ENCODE results near the gene MYOM1.

MYOM1 gene

DNA sequence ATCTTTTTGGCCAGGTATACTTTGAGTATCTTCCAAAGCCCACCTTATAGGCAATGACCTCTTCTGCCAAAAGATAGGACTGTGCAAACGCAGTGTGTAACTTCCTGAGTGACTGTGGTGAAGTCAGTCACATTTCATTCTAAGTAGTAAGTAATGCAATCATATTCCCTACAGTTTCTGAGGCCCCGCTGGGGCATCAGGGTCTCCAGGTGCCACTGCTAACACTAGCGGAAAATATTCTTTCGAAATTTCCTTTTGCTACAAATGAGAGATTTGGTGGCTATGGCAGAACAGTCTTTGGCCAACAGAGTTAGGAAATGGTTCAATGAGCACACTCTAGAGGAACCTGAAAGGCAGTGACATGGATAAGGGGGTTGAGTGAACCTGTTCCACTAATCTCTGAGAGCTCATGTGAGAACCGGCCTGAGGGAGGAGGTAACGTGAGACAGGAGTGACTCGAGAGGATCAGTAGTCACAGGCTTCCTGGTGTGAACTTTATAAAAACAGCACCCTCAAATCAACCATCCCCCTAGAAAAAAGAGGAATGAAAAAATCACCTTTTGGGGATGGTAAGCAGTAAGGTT, 104.2 kb downstream of the MYOM1 start:
- DNase-seq (ENCODE audit: low read depth), result no peak
- no peak overlapping the region for H3K4me3 ChIP-seq (ENCODE audit: control insufficient read depth, low read depth, low read length)
- TF ChIP-seq, protein P1, sequence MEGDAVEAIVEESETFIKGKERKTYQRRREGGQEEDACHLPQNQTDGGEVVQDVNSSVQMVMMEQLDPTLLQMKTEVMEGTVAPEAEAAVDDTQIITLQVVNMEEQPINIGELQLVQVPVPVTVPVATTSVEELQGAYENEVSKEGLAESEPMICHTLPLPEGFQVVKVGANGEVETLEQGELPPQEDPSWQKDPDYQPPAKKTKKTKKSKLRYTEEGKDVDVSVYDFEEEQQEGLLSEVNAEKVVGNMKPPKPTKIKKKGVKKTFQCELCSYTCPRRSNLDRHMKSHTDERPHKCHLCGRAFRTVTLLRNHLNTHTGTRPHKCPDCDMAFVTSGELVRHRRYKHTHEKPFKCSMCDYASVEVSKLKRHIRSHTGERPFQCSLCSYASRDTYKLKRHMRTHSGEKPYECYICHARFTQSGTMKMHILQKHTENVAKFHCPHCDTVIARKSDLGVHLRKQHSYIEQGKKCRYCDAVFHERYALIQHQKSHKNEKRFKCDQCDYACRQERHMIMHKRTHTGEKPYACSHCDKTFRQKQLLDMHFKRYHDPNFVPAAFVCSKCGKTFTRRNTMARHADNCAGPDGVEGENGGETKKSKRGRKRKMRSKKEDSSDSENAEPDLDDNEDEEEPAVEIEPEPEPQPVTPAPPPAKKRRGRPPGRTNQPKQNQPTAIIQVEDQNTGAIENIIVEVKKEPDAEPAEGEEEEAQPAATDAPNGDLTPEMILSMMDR (IDR thresholded peaks at IDR 0.05; ENCODE audit: control insufficient read depth, insufficient read depth, low read depth, low read length, missing control alignments), result no peak

DNA sequence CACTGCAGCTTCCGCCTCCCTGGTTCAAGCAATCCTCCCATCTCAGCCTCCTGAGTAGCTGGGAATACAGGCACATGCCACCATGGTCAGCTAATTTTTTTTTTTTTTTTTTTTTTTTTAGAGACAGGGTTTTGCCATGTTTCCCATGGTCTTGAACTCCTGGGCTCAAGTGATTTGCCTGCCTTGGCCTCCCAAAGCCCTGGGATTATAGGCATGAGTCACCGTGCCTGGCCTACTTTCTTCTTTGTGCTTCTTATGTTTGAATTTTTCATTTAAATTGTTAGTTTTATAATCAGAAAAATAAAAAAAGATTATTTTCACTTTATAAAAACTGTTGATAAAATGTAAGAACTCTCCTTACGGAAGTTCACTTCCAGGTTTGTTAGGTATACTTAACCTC, 105.3 kb downstream of the MYOM1 start:
- no peak for DNase-seq (ENCODE audit: low read depth)
- H3K4me3 ChIP-seq (ENCODE audit: control insufficient read depth, low read depth, low read length), result no peak overlapping the region
- TF ChIP-seq, protein P1 (IDR thresholded peaks at IDR 0.05; ENCODE audit: control insufficient read depth, insufficient read depth, low read depth, low read length, missing control alignments), result no peak

DNA sequence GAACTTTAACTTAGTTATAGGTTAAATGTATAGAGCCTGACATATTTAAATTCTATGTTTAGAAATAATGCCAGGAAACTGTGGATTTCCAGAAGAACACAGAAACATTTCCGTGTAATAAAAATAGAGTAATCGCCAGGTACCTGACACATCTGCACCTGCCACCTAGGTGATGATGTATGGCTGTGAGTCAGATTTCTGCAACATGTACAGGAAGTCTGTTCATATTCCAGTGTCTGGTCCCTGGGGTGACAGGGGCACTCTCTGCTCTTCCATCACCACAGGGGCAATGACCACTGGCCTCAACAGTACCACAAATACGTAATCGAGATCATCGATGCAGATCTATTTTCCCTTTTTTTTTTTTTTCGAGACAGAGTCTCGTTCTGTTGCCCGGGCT, 105.7 kb downstream of the MYOM1 start:
- no peak overlapping the region for H3K4me3 ChIP-seq (ENCODE audit: control insufficient read depth, low read depth, low read length)
- no peak for DNase-seq (ENCODE audit: low read depth)
- TF ChIP-seq, protein P1 (IDR thresholded peaks at IDR 0.05; ENCODE audit: control insufficient read depth, insufficient read depth, low read depth, low read length, missing control alignments), result no peak

DNA sequence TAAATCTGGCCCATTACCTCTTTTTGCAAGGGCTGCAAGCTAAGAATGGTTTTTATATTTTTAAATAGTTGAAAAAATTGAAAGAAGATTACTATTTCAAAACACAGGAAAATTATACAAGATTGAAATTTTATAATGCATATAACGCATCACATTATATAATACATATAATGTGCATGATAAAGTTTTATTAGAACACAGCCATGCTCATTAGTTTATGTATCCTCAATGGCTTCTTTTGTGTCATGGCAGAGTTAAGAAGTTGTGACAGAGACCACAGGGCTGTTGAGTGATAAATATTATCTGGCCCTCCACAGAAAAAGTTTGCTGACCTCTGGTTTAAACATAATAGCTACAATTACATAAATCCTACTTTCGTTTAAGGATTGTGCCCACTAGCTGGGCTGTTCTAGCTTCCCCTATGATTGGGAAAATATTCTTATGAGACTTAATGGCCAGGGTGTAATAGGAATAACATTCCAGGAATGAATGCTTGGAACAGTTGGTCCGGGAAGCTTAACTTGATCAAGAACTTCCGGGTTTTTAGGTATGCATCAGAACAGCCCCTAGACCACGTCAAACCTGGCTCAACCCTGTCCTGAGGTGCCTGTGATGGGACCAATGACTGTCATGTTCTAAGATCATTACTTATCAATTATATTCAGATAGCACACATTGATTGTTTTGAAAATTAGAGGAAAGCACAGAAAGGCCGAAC, 108.1 kb downstream of the MYOM1 start:
- TF ChIP-seq, protein P1 (IDR thresholded peaks at IDR 0.05; ENCODE audit: control insufficient read depth, insufficient read depth, low read depth, low read length, missing control alignments), result no peak
- no peak for DNase-seq (ENCODE audit: low read depth)
- no peak overlapping the region for H3K4me3 ChIP-seq (ENCODE audit: control insufficient read depth, low read depth, low read length)

DNA sequence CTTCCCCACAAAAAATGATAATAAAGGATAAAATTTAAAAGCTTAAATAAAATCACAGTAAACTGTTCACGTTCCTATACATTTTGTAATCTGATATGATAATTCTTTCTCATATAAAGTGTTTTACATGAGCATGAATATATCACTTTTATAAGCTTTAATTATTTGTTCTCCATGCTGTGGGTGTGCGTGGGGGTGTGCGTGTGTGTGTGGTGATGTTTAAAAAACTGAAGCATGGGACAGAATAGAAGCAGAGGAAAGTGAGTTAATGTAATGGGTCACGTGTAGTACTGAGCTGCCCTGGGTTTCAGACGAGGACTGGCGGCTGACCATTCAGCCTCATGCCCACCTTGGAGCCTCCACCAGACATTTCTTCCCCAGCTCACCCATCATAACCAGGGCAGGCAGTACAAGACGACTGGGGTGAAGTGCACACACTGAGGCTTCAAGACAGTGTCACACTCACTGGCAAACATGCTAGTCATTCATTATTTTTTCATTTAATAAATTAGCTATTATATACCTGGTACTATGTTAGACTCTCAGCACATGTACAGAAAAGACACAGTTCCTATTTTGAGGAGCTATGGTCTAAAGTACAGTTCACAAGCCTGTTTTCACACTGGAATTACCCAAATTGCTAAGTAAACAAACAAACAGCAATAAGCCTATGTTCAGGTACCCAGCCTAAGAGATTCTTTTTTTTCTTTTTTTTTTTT, 109.6 kb downstream of the MYOM1 start:
- DNase-seq (ENCODE audit: low read depth), result no peak
- no peak overlapping the region for H3K4me3 ChIP-seq (ENCODE audit: control insufficient read depth, low read depth, low read length)
- TF ChIP-seq, protein P1 (IDR thresholded peaks at IDR 0.05; ENCODE audit: control insufficient read depth, insufficient read depth, low read depth, low read length, missing control alignments), result no peak

DNA sequence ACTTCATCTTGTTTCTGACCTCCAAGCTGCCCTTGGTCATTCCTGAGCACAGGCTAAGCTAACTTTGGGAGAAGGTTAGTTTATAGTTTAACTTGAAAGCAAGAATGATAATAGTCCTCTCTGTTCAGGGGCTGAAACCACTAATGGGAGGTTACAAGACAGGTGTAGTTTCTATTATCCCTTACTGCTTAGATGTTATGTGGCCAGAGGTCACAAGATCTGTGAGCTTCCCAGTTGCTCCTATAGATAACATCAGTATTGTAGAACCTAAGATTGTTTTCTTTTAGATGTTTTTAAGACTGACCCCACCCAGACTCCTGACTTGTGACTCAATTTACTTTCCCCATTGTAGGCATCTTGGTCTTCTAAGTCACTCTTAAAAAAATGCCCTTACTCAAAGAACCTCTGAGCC, 112.0 kb downstream of the MYOM1 start:
- DNase-seq (ENCODE audit: low read depth), result no peak
- TF ChIP-seq, protein P1 (IDR thresholded peaks at IDR 0.05; ENCODE audit: control insufficient read depth, insufficient read depth, low read depth, low read length, missing control alignments), result no peak
- H3K4me3 ChIP-seq (ENCODE audit: control insufficient read depth, low read depth, low read length), result no peak overlapping the region

Data from AG09309 (cell line).